Uterus (tissue), 4 donors: ENCODE measurements around the gene UNC93B1. TPM values are rescaled to one million over a fixed set of nuclear protein-coding genes. Genes with fewer than 3 reads are reported as not detected.

Source experiments
- DNase-seq, 2 donors: peaks; one replicate each; pipeline ENCODE4 v3.0.0-alpha.2; 2019 to 2020
- H3K27ac ChIP-seq, 2 donors: fragments of 200-600 bp; sonication (generic); 1 replicate in 1 of 2; 2 replicates in 1 of 2; pipeline ENCODE4 v1.5.1; 2016 to 2018
- H3K27me3 ChIP-seq, 2 donors: fragments of 200-600 bp; sonication (generic); one replicate each; pipeline ENCODE4 v1.5.1; 2018 to 2019; ENCODE audit warnings: control low read depth in 1 of 2
- H3K36me3 ChIP-seq, 2 donors: fragments of 200-600 bp; sonication (generic); one replicate each; pipeline ENCODE4 v1.5.1; 2019; ENCODE audit warnings: control low read depth in 1 of 2
- H3K4me1 ChIP-seq, 2 donors: fragments of 200-600 bp; sonication (generic); one replicate each; pipeline ENCODE4 v1.5.1; 2018 to 2019; ENCODE audit warnings: control low read depth in 1 of 2
- H3K4me3 ChIP-seq, 2 donors: fragments of 200-600 bp; sonication (generic); 1 replicate in 1 of 2; 2 replicates in 1 of 2; pipeline ENCODE4 v1.5.1; 2018 to 2019; ENCODE audit warnings: mild to moderate bottlenecking in 1 of 2
- H3K9me3 ChIP-seq, 2 donors: fragments of 200-600 bp; sonication (generic); one replicate each; pipeline ENCODE4 v1.5.1; 2019; ENCODE audit warnings: control low read depth in 1 of 2
- POLR2A ChIP-seq, 2 donors: fragments of 450-650 bp; IDR thresholded peaks; one replicate each; pipeline ENCODE4 v1.6.1; 2016; ENCODE audit warnings: antibody characterized with exemption in 2 of 2, mild to moderate bottlenecking in 1 of 2, moderate library complexity in 1 of 2
- intact Hi-C: fragments of 100-400 bp; cut with DNase I; formaldehyde crosslinking; loops from one replicate; pipeline ENCODE4 v1.15.1; 2023; ENCODE audit warnings: low total_unique reads
- total RNA-seq, 4 donors: library from RNA; depleted of rRNA in 3 of 4; stranded (reverse); fragments of >200 nt in 3 of 4; gene quantifications; one replicate each; pipeline versions ENCODE4 v1.1.0 to v1.2.4, GENCODE V29; 2014 to 2023
- TF ChIP-seq, protein P1 (sequence below), 4 experiments: fragments of 200-600 bp in 2 of 4; fragments of 450-650 bp in 2 of 4; sonication (generic) in 2 of 4; IDR thresholded peaks; one replicate each; pipeline ENCODE4 v1.5.1; 2016 to 2019; ENCODE audit warnings: antibody characterized with exemption in 4 of 4, mild to moderate bottlenecking in 2 of 4, moderate library complexity in 1 of 4
- donor health status: DM: yes; HTN: yes; CAD: no.

Gene UNC93B1
- total RNA-seq, 4 donors from 2014 or later, result 4.1 to 24.3 (median 13.2) TPM

DNA sequence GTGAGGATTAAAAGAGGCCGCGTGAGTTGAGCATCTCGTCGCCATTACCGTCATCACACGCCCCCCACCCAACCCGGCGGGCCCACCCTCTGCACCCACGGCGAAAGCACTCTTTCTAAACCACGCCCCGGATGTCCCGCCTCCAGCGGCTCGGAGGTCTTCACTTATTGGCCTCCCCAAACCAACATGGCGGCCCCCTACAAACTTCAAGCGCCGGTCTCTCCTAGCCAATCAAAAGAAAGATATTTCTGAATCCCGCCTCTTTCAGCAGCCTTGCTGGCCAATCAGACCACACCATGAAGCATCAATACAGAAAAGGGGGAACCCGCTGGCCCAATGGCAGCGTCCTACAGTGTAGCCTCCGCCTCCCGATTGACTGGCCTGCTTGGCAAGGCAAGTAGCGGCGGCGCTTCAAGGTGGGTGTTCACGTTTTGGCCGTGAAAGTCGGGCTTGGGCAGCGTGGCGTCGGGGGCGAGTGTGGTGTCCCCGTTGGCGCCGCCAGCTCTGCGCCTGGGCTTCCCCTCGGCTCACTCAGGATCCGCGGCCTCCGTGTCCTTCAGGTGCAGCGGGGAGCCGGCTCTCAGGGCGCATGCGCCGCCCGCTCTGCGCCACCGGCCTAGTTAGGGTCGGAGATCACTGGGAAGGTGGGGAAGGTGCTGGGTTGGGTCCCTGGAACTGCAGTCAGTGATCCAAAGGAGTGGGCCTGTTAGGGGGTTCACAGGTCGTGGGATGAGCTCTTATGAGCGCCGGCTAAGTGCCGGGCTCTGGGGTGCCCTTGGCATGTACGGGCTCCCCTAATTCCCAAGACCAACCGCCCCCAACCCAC lies 26.6 kb upstream of the UNC93B1 start, which contains the start of gene NDUFS8:
NDUFS8 (plus strand) TSS at position 364 of the 826 bp plus-strand sequence. CDS start 1,471 bp downstream, outside the sequence.
- H3K4me3 ChIP-seq, result peak within 1 kb of the TSS; percentile 70 to 92
- no peaks in the 10 kb centered on the region for H3K36me3 ChIP-seq
- H3K27me3 ChIP-seq, result no peaks in the 10 kb centered on the region
- TF ChIP-seq, protein P1, sequence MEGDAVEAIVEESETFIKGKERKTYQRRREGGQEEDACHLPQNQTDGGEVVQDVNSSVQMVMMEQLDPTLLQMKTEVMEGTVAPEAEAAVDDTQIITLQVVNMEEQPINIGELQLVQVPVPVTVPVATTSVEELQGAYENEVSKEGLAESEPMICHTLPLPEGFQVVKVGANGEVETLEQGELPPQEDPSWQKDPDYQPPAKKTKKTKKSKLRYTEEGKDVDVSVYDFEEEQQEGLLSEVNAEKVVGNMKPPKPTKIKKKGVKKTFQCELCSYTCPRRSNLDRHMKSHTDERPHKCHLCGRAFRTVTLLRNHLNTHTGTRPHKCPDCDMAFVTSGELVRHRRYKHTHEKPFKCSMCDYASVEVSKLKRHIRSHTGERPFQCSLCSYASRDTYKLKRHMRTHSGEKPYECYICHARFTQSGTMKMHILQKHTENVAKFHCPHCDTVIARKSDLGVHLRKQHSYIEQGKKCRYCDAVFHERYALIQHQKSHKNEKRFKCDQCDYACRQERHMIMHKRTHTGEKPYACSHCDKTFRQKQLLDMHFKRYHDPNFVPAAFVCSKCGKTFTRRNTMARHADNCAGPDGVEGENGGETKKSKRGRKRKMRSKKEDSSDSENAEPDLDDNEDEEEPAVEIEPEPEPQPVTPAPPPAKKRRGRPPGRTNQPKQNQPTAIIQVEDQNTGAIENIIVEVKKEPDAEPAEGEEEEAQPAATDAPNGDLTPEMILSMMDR (IDR thresholded peaks at IDR 0.05), result no peak
- peak in 1 of 2 donors; percentile 47 for TF ChIP-seq POLR2A (IDR thresholded peaks at IDR 0.05)
- peaks cover 8 to 9% of the 10 kb centered on the region in 2 donors for H3K4me1 ChIP-seq
- peak; percentile 96 to 98 for DNase-seq
- no peaks in the 10 kb centered on the region for H3K9me3 ChIP-seq
- H3K27ac ChIP-seq, result peak within 1 kb of the TSS; percentile 78 to 89
- intact Hi-C loops, result no loop called here

DNA sequence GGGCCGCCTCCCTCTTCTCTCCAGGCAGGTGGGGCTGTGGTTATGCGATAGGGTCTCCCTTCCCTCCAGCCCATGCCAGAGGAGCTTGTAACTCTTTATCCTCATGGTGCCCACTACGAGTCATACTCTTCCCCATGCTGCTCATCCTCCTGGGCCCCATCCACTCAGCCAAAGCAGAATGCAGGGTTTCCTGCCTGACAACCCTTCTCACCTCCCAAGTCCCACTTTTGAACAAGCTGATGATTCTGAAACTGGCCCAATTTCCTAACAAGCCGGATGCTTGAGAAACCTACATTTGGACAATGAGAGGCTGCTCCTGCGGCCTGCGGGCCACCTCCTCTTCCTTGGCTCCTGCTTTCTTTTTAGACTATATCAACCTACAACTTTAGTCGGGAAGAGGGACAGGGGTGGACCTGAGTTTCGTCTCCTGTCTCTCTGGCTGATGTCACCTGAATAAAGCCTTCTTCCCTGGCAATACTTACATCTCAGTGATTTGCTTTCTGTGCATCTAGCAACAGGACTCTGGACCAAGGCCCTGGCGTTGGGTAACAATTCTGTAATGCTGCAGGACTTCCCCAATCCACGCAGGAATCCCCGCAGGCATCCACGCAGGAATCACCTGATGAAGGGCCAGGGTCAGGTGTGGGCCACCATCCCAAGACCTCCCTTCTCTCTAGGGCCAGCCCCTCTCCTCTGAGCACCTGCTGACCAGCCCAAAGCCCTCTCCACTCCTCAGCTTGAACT lies 25.1 kb upstream of the UNC93B1 start:
- H3K36me3 ChIP-seq, result no peaks in the 10 kb centered on the region
- TF ChIP-seq, protein P1 (IDR thresholded peaks at IDR 0.05), result no peak
- TF ChIP-seq POLR2A (IDR thresholded peaks at IDR 0.05), result no peak
- DNase-seq, result no peak
- H3K4me1 ChIP-seq, result peaks cover 8 to 9% of the 10 kb centered on the region in 2 donors
- H3K27ac ChIP-seq, result no peak overlapping the region
- no peak overlapping the region for H3K4me3 ChIP-seq
- intact Hi-C loops, result no loop called here
- H3K9me3 ChIP-seq, result no peaks in the 10 kb centered on the region
- H3K27me3 ChIP-seq, result no peaks in the 10 kb centered on the region

DNA sequence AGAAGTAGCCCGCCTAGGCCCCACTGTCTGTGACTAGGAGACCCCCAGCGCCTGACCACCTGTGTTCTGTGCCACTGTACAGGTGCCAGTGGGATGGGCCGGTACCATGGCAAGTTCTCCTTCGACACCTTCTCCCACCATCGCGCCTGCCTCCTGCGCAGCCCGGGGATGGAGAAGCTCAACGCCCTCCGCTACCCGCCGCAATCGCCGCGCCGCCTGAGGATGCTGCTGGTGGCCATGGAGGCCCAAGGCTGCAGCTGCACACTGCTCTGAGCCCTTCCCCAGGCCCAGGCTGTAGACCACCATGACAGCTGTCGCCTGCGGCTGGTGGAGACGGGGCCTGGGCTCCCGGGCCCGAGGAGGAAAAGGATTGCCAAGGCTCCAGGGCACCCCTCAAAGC lies 23.8 kb upstream of the UNC93B1 start:
- Histone ChIP-seq H3K4me1 (peaks cover 8 to 9% of the 10 kb centered on the region in 2 donors), H3K36me3 (no peaks in the 10 kb centered on the region)
- intact Hi-C loops, result no loop called here

DNA sequence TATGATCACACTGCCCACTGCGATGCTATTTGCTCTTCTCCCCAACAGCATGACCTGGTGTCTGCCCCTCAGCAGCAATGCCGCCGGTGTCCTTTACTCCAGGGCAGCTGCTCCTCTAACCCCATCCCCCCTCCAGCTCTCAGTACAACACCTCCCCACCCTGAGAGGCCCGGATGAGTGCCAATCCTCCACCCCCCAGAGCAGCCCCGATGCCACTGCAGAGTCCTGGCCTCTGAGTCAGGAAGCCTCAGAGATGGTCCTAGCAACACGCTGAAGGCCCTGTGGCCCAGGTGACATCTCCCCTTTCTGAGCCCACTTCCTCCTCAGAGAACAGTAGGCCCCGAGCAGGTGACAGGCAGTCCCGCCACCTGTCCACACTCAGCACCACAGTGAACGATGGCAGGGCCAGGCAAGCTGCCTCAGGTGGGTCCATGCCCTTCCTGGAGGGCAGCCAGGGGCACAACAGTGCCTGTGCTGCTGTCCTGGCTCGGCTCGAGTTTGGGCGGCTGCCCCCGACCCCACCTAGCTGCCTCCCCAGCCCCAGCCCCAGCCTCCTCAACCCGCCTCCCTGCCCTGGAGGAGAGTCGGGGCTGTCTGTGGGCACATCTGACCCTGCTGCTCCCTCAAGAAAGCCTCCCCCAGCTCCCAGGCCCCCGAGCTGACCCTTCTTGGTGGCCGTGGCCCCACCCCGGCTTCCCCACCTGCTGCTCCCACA lies 22.7 kb upstream of the UNC93B1 start:
- H3K4me1 ChIP-seq, result peaks cover 3 to 5% of the 10 kb centered on the region in 2 donors
- no peak overlapping the region for H3K4me3 ChIP-seq
- intact Hi-C loops, result no loop called here
- no peak overlapping the region for H3K27ac ChIP-seq
- no peak for DNase-seq
- H3K9me3 ChIP-seq, result no peaks in the 10 kb centered on the region
- H3K36me3 ChIP-seq, result no peaks in the 10 kb centered on the region
- no peaks in the 10 kb centered on the region for H3K27me3 ChIP-seq
- TF ChIP-seq, protein P1 (IDR thresholded peaks at IDR 0.05), result no peak
- no peak for TF ChIP-seq POLR2A (IDR thresholded peaks at IDR 0.05)

More for the DNA sequence above, 23.8 kb upstream of the UNC93B1 start:
- H3K4me3 ChIP-seq, result no peak overlapping the region
- H3K27me3 ChIP-seq, result no peaks in the 10 kb centered on the region
- no peak for DNase-seq
- TF ChIP-seq, protein P1 (IDR thresholded peaks at IDR 0.05), result no peak
- no peak for TF ChIP-seq POLR2A (IDR thresholded peaks at IDR 0.05)
- H3K27ac ChIP-seq, result no peak overlapping the region
- no peaks in the 10 kb centered on the region for H3K9me3 ChIP-seq
